Effector memory CD8-positive, alpha-beta T cell (primary cell): ENCODE results near the gene DNAJC3.
"Not testable (repeated sequence)": the region's sequence is repeated elsewhere in the genome, so short reads cannot be mapped to it uniquely, and the experiment has no call there.

Source experiments
- ATAC-seq: fragments of 150-1000 bp; cut with Tn5 transposase; replicated peaks from 2 replicates; pipeline ENCODE4 v1.10.0; 2021; ENCODE audit warnings: mild to moderate bottlenecking, moderate library complexity
- DNase-seq, 3 experiments: peaks; one replicate each; pipeline ENCODE4 v3.0.0; 2021
- H3K27ac Mint-ChIP-seq, 2 donors: one replicate each; pipeline ENCODE4 v1.8.0; 2022; ENCODE audit warnings: mild to moderate bottlenecking in 2 of 2, mixed read lengths in 2 of 2, moderate library complexity in 2 of 2
- H3K27me3 Mint-ChIP-seq, 2 donors: one replicate each; pipeline ENCODE4 v1.8.0; 2022; ENCODE audit warnings: mixed read lengths in 2 of 2
- H3K36me3 Mint-ChIP-seq: one replicate; pipeline ENCODE4 v1.8.0; 2022; ENCODE audit warnings: mild to moderate bottlenecking, moderate library complexity, mixed read lengths; ENCODE audit not compliant: insufficient read depth
- H3K4me1 Mint-ChIP-seq, 2 donors: one replicate each; pipeline ENCODE4 v1.8.0; 2022; ENCODE audit warnings: low read depth in 2 of 2, mixed read lengths in 2 of 2
- H3K4me3 Mint-ChIP-seq, 2 donors: one replicate each; pipeline ENCODE4 v1.8.0; 2022; ENCODE audit warnings: mild to moderate bottlenecking in 2 of 2, mixed read lengths in 2 of 2, moderate library complexity in 2 of 2
- H3K9me3 Mint-ChIP-seq, 2 donors: one replicate each; pipeline ENCODE4 v1.8.0; 2022; ENCODE audit warnings: mixed read lengths in 2 of 2

Gene DNAJC3

DNA sequence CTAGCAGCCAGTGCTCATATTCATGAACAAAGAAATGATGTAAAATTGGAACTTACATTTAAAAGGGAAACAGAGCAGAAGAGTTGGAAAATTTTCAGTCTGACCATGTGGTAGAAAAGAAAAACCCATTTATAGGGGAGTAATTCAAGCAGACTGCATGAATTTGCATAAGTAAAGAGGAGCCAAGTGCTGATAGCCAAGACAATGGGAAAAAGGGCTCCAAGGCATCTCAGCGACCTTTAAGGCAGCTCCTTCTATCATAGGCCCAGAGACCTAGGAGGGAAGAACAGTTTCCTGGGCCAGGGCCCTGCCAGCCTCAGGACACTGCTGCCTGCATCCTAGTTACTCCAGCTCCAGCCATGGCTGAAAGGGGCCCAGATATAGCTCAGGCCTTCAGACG is 7.5 kb downstream of the DNAJC3 start:
- H3K4me1 Mint-ChIP-seq, result peaks cover 58 to 72% of the 10 kb centered on the region in 2 donors
- ATAC-seq, result no peak
- H3K4me3 Mint-ChIP-seq, result no peak overlapping the region
- H3K9me3 Mint-ChIP-seq, result peaks cover 3 to 6% of the 10 kb centered on the region in 2 donors
- H3K36me3 Mint-ChIP-seq, result no peaks in the 10 kb centered on the region
- H3K27me3 Mint-ChIP-seq, result no peaks in the 10 kb centered on the region
- H3K27ac Mint-ChIP-seq, result no peak overlapping the region
- DNase-seq, result no peak

DNA sequence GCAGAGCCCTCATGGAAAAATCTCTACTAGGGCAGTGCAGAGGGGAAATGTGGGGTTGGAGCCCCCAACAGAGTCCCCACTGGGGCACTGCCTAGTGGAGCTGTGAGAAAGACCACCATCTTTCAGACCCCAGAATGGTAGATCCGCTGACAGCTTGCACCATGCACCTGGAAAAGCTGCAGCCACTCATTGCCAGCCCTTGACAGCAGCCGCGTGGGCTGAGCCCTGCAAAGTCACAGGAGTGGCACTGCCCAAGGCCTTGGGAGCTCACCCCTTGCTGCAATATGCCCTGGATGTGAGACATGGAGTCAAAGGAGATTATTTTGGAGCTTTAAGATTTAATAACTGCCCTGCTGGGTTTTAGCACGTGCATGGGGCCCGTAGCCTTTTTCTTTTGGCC is 8.0 kb downstream of the DNAJC3 start:
- not testable (repeated sequence) for H3K27ac Mint-ChIP-seq, ATAC-seq, H3K36me3 Mint-ChIP-seq, DNase-seq, H3K27me3 Mint-ChIP-seq, H3K9me3 Mint-ChIP-seq
- peak overlapping the region in 1 of 2 donors; percentile 10 for H3K4me3 Mint-ChIP-seq
- peaks cover 61 to 71% of the 10 kb centered on the region in 2 donors for H3K4me1 Mint-ChIP-seq

DNA sequence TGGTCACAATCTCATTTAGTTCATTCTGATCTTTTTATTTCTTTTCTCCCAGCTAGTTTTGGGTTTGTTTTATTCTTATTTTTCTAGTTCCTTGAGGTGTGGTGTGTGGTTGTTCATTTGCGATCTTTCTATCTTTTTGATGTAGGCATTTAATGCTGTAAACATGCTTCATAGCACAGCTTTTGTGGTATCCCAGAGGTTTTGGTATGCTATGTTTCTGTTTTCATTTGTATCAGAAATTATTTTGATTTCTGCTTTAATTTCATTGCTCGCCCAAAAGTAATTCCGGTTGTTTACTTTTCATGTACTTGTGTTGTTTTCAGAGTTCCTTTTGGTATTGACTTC is 12.6 kb downstream of the DNAJC3 start:
- Mint-ChIP-seq H3K9me3 (peaks cover 3 to 6% of the 10 kb centered on the region in 2 donors), H3K36me3 (no peaks in the 10 kb centered on the region), H3K27me3 (no peaks in the 10 kb centered on the region), H3K27ac (peak overlapping the region; percentile 39 to 50), H3K4me3 (peak overlapping the region; percentile 7 to 40), H3K4me1 (peaks cover 45 to 47% of the 10 kb centered on the region in 2 donors)
- DNase-seq (no peak), ATAC-seq (no peak)

DNA sequence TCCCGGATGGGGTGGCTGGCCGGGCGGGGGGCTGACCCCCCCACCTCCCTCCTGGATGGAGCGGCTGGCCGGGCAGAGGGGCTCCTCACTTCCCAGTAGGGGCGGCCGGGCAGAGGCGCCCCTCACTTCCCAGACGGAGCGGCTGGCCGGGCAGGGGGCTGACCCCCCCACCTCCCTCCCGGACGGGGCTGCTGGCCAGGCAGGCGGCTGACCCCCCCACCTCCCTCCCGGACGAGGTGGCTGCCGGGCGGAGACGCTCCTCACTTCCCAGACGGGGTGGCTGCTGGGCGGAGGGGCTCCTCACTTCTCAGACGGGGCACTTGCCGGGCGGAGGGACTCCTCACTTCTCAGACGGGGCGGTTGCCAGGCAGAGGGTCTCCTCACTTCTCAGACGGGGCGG is 14.0 kb downstream of the DNAJC3 start:
- H3K27ac Mint-ChIP-seq, H3K36me3 Mint-ChIP-seq, ATAC-seq, DNase-seq, H3K4me3 Mint-ChIP-seq, H3K27me3 Mint-ChIP-seq, H3K9me3 Mint-ChIP-seq: not testable (repeated sequence)
- peaks cover 38% of the 10 kb centered on the region in 2 donors for H3K4me1 Mint-ChIP-seq

DNA sequence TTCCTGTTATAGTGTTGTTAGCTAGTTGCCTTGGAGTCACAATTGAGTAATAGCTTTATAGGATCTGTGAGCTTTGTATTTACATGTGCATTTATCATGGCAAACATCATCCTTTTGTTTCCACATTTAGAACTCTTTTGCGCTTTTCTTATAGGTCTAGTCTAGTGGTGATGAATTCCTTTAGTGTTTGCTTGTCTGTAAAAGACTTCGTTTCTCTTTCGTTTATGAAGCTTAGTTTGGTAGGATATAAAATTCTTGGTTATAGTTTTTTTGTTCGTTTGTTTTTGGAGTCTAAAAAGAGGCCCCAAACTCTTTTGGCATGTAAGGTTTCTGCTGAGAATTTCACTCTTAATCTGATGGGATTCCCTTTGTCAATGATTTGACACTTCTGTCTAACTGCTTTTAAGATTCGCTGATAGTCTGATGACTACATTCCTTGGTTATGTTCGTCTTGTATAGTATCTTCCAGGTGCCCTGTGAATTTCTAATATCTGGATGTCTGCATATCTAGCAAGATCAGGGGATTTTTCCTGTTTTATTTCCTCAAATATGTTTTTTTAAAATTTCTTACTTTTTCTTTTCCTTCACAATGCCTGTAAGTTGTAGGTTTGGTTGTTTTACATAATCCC is 20.2 kb downstream of the DNAJC3 start:
- Mint-ChIP-seq H3K4me1 (peaks cover 27 to 37% of the 10 kb centered on the region in 2 donors), H3K9me3 (no peaks in the 10 kb centered on the region), H3K27ac (no peak overlapping the region), H3K4me3 (no peak overlapping the region), H3K27me3 (no peaks in the 10 kb centered on the region), H3K36me3 (no peaks in the 10 kb centered on the region)
- DNase-seq (no peak), ATAC-seq (no peak)

DNA sequence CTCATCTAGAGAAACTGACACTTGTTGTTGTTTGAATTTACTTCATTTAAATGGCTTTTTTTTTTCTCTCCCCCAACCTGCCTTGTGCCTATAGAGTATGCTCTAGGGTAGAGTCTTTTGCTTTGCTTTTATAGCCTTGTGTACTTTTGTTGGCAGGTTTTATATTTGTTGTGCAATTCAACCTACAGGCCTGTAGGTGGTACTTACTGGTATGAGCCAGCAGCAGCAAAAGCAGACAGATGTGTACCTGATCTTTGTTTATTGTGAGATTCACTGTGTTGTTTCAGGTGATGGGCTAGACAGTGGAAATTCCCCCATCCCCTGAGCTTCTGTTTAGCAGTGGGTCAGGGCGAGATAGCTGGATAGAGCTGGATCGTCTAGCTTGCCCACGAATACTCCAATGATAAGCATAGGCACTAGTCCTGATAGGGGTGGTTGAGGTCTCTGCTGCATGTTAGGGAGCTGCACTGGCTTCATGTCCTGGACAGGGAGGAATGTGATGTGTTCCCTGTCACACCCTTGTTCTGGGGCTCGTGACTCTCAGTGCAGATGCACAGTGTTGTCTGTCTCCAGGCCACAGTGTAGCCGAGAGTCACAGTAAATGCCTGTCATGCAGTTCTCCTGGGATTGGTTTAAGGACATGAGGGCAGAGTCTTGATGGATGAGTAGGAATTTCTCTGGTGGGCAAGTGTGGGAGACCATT is 21.3 kb downstream of the DNAJC3 start:
- Mint-ChIP-seq H3K9me3 (no peaks in the 10 kb centered on the region), H3K36me3 (peaks cover 1% of the 10 kb centered on the region), H3K4me3 (no peak overlapping the region), H3K4me1 (peaks cover 34 to 48% of the 10 kb centered on the region in 2 donors), H3K27me3 (no peaks in the 10 kb centered on the region), H3K27ac (no peak overlapping the region)
- ATAC-seq (peak; percentile 39), DNase-seq (no peak)

DNA sequence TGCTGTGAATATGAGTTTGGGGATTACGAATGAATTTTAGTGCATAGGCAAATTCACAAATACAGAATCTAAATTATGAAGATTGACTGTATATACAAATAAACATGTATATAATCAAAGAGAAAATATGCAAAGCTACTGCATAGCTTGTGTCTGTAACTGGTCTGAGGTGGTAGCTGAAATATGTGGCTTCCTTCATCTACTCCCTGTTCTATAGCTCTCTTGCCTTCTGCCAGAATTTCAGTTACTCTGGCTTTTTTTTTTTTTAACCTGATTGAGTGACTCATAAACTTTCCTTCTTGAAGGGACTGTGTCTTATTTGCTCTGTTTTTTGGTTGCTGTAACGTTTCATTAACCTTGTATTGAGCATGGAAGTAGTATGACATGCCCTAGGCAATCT is 26.6 kb downstream of the DNAJC3 start:
- peaks cover 52 to 75% of the 10 kb centered on the region in 2 donors for H3K4me1 Mint-ChIP-seq
- H3K27me3 Mint-ChIP-seq, result no peaks in the 10 kb centered on the region
- DNase-seq, result no peak
- H3K36me3 Mint-ChIP-seq, result peaks cover 8% of the 10 kb centered on the region
- H3K27ac Mint-ChIP-seq, result peak overlapping the region in 1 of 2 donors; percentile 50
- ATAC-seq, result no peak
- H3K9me3 Mint-ChIP-seq, result no peaks in the 10 kb centered on the region
- no peak overlapping the region for H3K4me3 Mint-ChIP-seq

DNA sequence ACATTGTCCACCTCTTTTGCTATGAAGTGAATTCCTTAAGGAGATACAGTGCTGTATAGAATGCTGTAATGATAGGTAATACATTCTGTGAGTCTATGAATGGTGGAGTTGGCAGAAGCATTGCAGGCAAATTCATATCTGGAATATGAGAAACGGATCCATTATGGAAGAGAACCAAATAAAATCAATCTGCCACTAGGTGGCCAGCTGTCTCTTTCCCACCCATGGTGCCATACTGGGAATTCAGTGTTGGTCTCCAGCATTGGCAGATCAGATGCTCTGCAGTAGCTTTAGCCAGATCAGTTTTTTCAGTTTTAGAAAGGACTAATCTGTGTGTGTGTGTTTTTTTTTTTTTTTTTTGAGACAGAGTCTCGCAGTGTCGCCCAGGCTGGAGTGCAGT is 27.6 kb downstream of the DNAJC3 start:
- Mint-ChIP-seq H3K27ac (no peak overlapping the region), H3K36me3 (peaks cover 10% of the 10 kb centered on the region), H3K9me3 (no peaks in the 10 kb centered on the region), H3K27me3 (no peaks in the 10 kb centered on the region), H3K4me3 (no peak overlapping the region), H3K4me1 (peaks cover 48 to 74% of the 10 kb centered on the region in 2 donors)
- DNase-seq, result no peak
- ATAC-seq, result no peak

DNA sequence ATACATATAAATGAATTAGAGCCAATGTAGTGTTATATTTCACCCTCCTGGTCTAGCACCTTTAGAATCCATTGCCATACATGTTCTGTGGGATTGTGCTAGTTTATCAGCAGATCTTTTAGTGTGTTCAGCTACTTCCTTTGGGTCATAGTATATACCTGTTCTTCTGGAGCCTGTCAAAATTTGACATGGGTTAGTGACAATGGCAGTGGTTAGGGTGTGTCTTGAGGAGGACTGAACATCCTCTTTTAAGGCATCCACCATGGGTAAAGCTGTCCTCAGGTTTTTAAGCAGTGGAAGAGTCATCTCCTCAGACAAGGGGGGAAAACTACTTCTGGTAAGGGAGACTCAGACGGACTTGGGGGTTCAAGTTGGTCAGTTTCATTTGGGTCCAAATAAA is 29.4 kb downstream of the DNAJC3 start:
- DNase-seq (no peak), ATAC-seq (peak; percentile 40)
- H3K27me3 Mint-ChIP-seq, result no peaks in the 10 kb centered on the region
- H3K9me3 Mint-ChIP-seq, result no peaks in the 10 kb centered on the region
- H3K27ac Mint-ChIP-seq, result peak overlapping the region in 1 of 2 donors; percentile 56
- H3K4me3 Mint-ChIP-seq, result peak overlapping the region in 1 of 2 donors; percentile 28
- peaks cover 27% of the 10 kb centered on the region for H3K36me3 Mint-ChIP-seq
- H3K4me1 Mint-ChIP-seq, result peaks cover 41 to 65% of the 10 kb centered on the region in 2 donors

DNA sequence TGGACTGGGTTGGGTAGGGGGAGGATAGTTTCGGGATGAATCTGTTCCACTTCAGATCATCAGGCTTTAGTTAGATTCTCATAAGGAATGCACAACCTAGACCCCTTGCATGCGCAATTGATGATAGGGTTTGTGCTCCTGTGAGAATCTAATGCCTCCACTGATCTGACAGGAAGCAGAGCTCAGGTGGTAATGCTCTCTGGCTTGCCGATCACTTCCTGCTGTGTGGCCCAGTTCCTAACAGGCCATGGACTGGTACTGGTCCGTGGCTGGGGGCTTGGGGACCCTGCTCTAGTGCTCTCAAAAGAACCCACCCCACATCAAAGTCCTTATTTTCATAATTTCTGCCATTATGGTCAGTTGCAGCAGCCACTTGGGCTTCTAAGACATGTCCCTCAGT is 30.1 kb downstream of the DNAJC3 start:
- peak overlapping the region; percentile 57 to 87 for H3K27ac Mint-ChIP-seq
- H3K27me3 Mint-ChIP-seq, result no peaks in the 10 kb centered on the region
- H3K36me3 Mint-ChIP-seq, result peaks cover 34% of the 10 kb centered on the region
- no peaks in the 10 kb centered on the region for H3K9me3 Mint-ChIP-seq
- H3K4me1 Mint-ChIP-seq, result peaks cover 39 to 59% of the 10 kb centered on the region in 2 donors
- H3K4me3 Mint-ChIP-seq, result peak overlapping the region; percentile 10 to 28
- ATAC-seq (peak; percentile 56), DNase-seq (no peak)

DNA sequence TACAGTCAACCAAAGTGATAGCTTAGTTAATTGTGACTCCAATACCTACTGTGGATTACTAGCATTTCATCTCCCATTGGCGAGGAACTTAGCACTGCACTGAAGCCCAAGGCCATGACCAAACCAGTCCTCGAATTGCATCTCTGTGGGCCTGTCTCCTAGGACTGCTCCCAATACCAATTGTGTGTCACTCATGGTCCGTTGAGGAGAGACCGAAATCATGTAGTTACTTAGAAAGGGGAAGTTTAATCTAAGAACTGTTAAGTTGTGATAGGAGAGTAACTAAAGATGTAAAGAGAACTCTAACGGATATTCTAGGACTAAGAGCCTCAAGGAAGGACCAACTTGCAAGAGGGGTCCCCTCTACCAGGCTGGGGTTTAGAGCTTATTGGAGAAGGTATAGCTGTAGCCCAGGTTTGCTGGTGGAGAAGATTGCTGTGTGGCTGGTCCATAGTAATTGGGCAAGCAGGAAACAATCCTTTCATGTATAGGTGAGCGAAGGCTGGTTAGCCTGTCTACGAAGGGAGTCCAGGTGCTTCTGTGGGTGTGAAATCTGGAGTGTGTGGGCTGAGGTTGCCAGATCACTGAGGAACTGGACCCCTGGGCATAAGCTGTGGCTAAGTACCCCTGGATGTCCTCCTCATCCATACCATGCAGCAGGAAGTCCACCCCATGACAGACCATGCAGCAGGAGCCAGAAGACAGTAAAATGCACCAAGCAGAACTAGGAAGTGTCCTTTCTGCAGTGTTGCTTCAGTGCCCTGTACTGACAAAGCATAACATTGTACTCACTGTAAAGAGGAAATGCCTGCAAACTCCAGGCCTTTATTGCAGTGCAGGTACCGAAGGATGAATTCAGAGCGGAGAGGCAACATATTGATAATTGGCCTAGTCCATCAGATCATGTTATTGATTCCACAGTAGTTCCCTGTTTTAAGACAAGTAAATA is 30.8 kb downstream of the DNAJC3 start:
- Mint-ChIP-seq H3K9me3 (no peaks in the 10 kb centered on the region), H3K27me3 (no peaks in the 10 kb centered on the region), H3K27ac (peak overlapping the region; percentile 57 to 87), H3K36me3 (peaks cover 40% of the 10 kb centered on the region), H3K4me3 (peak overlapping the region; percentile 10 to 28), H3K4me1 (peaks cover 34 to 53% of the 10 kb centered on the region in 2 donors)
- DNase-seq (no peak), ATAC-seq (peak; percentile 31)

DNA sequence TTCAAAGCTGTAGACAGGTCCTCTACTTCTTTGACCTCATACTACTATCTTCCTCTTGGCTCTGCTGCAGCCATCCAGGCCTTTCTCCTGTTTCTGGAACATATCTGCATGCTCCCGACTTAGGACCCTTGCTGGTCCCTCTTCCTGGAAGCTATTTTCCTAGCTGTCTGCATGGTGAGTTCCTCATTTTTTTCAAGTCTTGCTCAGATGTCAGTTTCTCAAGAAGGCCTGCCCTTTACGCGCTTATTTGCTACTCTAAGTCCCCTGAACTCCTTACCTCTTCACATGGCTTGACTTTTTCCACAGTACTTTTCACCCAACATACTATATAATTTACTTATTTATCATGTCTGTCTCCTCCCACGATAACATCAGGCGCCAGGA is 31.4 kb downstream of the DNAJC3 start:
- Mint-ChIP-seq H3K4me3 (no peak overlapping the region), H3K27me3 (no peaks in the 10 kb centered on the region), H3K36me3 (peaks cover 40% of the 10 kb centered on the region), H3K27ac (peak overlapping the region; percentile 56 to 87), H3K9me3 (no peaks in the 10 kb centered on the region), H3K4me1 (peaks cover 29 to 46% of the 10 kb centered on the region in 2 donors)
- DNase-seq (no peak), ATAC-seq (no peak)

DNA sequence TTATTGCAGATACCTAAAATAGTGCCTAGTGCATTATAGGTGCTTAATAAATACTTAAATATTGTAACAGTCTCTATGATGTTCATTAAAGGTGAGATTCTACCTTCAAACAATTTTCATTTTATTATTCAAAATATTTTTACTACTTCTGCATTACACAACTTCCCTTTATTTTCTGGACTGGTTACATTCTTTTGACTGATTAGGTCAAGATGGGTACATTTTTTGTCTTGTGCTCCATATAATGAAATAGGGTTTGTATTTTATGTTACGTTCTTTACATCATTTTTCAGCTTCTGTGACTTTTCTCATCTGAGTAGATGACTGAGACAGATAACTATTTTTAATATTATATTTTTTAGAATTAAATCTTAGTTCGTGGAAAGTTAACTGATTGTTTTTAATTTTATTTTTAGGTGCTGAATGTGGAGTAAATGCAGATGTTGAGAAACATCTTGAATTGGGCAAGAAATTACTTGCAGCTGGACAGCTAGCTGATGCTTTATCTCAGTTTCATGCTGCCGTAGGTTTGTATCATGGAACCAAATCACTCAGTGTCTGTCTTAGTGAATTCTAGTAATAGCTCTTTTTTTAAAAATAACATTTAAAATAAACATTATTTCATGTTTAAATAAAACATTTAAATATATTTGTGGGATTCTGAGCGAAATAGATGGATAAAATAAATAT is 32.0 kb downstream of the DNAJC3 start:
- DNase-seq (no peak), ATAC-seq (no peak)
- Mint-ChIP-seq H3K4me1 (peaks cover 25 to 40% of the 10 kb centered on the region in 2 donors), H3K27ac (peak overlapping the region in 1 of 2 donors; percentile 87), H3K27me3 (no peaks in the 10 kb centered on the region), H3K9me3 (no peaks in the 10 kb centered on the region), H3K36me3 (peaks cover 45% of the 10 kb centered on the region), H3K4me3 (no peak overlapping the region)
